Fibroblast of the conjunctiva (primary cell): ENCODE data around the gene ST6GALNAC4.
"Not testable (repeated sequence)": the region's sequence is repeated elsewhere in the genome, so short reads cannot be mapped to it uniquely, and the experiment has no call there.

Experiments
- DNase-seq: peaks from one replicate; pipeline ENCODE4 v3.0.0-alpha.2; 2010; ENCODE audit warnings: low read depth

The ST6GALNAC4 gene

GRCh38 chr9:127885508-127886281, 31.1 kb downstream of the ST6GALNAC4 start:
- no peak for DNase-seq

GRCh38 chr9:127884976-127885490, 31.8 kb downstream of the ST6GALNAC4 start:
- DNase-seq = no peak

- DNase-seq = no peak
Measured at GRCh38 chr9:127884427-127884911, 32.4 kb downstream of the ST6GALNAC4 start.

- DNase-seq = no peak
Measured at GRCh38 chr9:127883959-127884358, 32.9 kb downstream of the ST6GALNAC4 start.

- DNase-seq = not testable (repeated sequence)
Measured at GRCh38 chr9:127881715-127882114, 35.1 kb downstream of the ST6GALNAC4 start.

- DNase-seq = no peak
Measured at GRCh38 chr9:127880143-127880542, 36.7 kb downstream of the ST6GALNAC4 start.

GRCh38 chr9:127878652-127879390, 38.0 kb downstream of the ST6GALNAC4 start:
- no peak for DNase-seq

- DNase-seq = no peak
Measured at GRCh38 chr9:127878001-127878651, 38.7 kb downstream of the ST6GALNAC4 start.

GRCh38 chr9:127877566-127877998, 39.3 kb downstream of the ST6GALNAC4 start, which contains the start of gene AK1:
TSS of gene AK1 (minus strand) at chr9:127877675. CDS start at chr9:127874617, 3,058 bp downstream.
- no peak for DNase-seq

- no peak for DNase-seq
Measured at GRCh38 chr9:127876764-127877562, 39.9 kb downstream of the ST6GALNAC4 start.

GRCh38 chr9:127876026-127876763, 40.6 kb downstream of the ST6GALNAC4 start:
- DNase-seq = no peak

- DNase-seq = peak; percentile 28
Measured at GRCh38 chr9:127875306-127875966, 41.4 kb downstream of the ST6GALNAC4 start.

- DNase-seq = no peak
Measured at GRCh38 chr9:127874301-127875221, 42.3 kb downstream of the ST6GALNAC4 start.

GRCh38 chr9:127873886-127874285, 43.0 kb downstream of the ST6GALNAC4 start:
- peak; percentile 73 for DNase-seq

GRCh38 chr9:127873223-127873691, 43.6 kb downstream of the ST6GALNAC4 start:
- no peak for DNase-seq

- no peak for DNase-seq
Measured at GRCh38 chr9:127872369-127873222, 44.2 kb downstream of the ST6GALNAC4 start.

GRCh38 chr9:127871531-127871930, 45.3 kb downstream of the ST6GALNAC4 start:
- DNase-seq = no peak

- no peak for DNase-seq
Measured at GRCh38 chr9:127870887-127871286, 46.0 kb downstream of the ST6GALNAC4 start.
